Transverse colon (tissue), 4 donors: ENCODE data around the gene MAOA.

Source experiments
- CTCF ChIP-seq, 5 experiments: fragments of 200-600 bp in 3 of 5; fragments of 450-650 bp in 2 of 5; sonication (generic) in 3 of 5; IDR thresholded peaks; 1 replicate in 2 of 5; 2 replicates in 3 of 5; pipeline ENCODE4 v1.5.1; 2016 to 2017; ENCODE audit warnings: antibody characterized with exemption in 5 of 5, inconsistent platforms in 3 of 5, mild to moderate bottlenecking in 2 of 5, moderate library complexity in 1 of 5
- EP300 ChIP-seq: sonication (generic); formaldehyde crosslinking; IDR thresholded peaks from one replicate; pipeline ENCODE4 v1.6.1; 2017; ENCODE audit warnings: antibody characterized with exemption, low read depth
- POLR2A ChIP-seq: fragments of 450-650 bp; IDR thresholded peaks from one replicate; pipeline ENCODE4 v1.6.1; 2016; ENCODE audit warnings: antibody characterized with exemption, mild to moderate bottlenecking, moderate library complexity
- POLR2AphosphoS5 ChIP-seq, 3 donors: sonication (generic); formaldehyde crosslinking; IDR thresholded peaks; one replicate each; pipeline ENCODE4 v1.6.1; 2016; ENCODE audit warnings: antibody characterized with exemption in 3 of 3

GRCh38 chrX:43720082-43720481, 64.0 kb downstream of the MAOA start:
- TF ChIP-seq CTCF (IDR thresholded peaks at IDR 0.05): no peak
- no peak for TF ChIP-seq POLR2A
- no peak for TF ChIP-seq POLR2AphosphoS5 (IDR thresholded peaks at IDR 0.05)
- no peak for TF ChIP-seq EP300
